Keratinocyte (primary cell): ENCODE measurements around the gene ZNF185.

Experiments used
- CTCF ChIP-seq, 3 experiments: IDR thresholded peaks in 1 of 3; conservative IDR thresholded peaks in 1 of 3; optimal IDR thresholded peaks in 1 of 3; 2 replicates in 2 of 3; 3 replicates in 1 of 3; pipeline versions ENCODE3 to v1.5.1; 2011; ENCODE audit warnings: low read length in 3 of 3, mild to moderate bottlenecking in 3 of 3, moderate library complexity in 2 of 3, control low read depth in 1 of 3, inconsistent platforms in 1 of 3; ENCODE audit not compliant: insufficient read depth in 2 of 3; ENCODE audit errors: extremely low read depth in 1 of 3
- EZH2 ChIP-seq: IDR thresholded peaks from one replicate; pipeline ENCODE4 v1.6.1; 2012; ENCODE audit warnings: inconsistent platforms, mild to moderate bottlenecking, low read length, moderate library complexity

GRCh38 chrX:152901816-152902501, 4.1 kb downstream of the ZNF185 start:
- TF ChIP-seq CTCF (optimal IDR thresholded peaks at IDR 0.05 in 1 of 3, IDR thresholded peaks at IDR 0.05 in 1 of 3, conservative IDR thresholded peaks at IDR 0.05 in 1 of 3; ENCODE audit: extremely low read depth in 1 of 3, insufficient read depth in 2 of 3, low read length in 3 of 3) (no peak), EZH2 (no peak)
